ENCODE measurements around the gene GJB4.
"Not testable (repeated sequence)": the region's sequence is repeated elsewhere in the genome, so short reads cannot be mapped to it uniquely, and the experiment has no call there.

GJB4 gene

DNA sequence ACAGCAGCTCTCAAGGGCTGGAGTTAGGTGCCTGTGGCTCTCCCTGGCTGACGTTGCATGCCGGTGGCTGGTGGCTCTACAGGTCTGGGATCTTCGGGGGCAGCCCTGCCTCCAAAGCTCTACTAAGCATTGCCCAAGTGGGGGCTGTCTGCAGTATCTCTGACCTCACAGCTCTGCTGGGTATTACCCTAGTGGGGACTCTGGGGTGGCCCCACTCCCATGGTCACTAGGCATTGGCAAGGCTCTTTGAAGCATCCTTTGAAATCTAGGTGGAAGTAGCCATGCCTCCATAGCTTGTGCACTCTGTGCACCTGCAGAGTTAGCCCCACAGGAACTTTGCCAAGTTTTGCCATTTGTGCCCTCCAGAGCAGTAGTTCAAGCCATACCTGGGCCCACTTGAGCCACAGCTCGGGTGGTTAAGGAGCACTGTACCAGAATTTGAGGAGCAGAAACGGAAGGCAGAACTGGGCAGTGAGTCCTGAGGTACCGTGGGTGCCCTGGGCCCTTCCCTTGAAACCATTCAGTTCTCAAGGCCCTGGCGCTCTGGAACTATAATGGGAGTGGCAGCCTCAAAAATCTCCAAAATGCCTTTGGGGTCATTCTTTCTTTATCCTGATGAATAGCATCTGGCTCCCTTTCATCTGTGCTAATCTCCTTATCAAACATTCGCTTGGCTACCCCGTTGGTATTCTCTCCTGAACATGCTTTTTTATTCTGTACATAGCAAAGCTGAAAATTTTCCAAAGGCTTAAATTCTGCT is 48.7 kb downstream of the GJB4 start:
- no peak for DNase-seq

DNA sequence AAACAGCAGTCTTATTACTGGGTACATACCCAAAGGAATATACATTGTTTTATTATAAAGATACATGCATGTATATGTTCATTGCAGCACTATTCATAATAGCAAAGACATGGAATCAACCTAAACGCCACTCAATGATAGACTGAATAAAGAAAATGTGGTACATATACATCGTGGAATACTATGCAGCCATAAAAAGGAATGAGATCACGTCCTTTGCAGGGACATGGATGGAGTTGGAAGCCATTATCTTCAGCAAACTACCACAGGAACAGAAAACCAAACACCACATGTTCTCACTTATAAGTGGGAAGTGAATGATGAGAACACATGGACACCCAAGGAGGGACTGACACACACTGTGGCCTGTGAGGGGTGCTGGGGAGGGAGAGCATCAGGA is 51.2 kb downstream of the GJB4 start:
- DNase-seq: not testable (repeated sequence)
